HepG2 (cell line): Measurements from ENCODE around the gene B4GALT3. TPM values are rescaled to one million over a fixed set of nuclear protein-coding genes. Genes with fewer than 3 reads are reported as not detected.

Source experiments
- CHD2 ChIP-seq: IDR thresholded peaks from 2 replicates; pipeline ENCODE4 v1.6.1; 2011; ENCODE audit warnings: low read depth, low read length, improper control_type of control experiment
- NONO ChIP-seq, 2 experiments: fragments of 450-650 bp in 1 of 2; sonication (generic) in 1 of 2; formaldehyde crosslinking in 1 of 2; IDR thresholded peaks in 1 of 2; conservative IDR thresholded peaks in 1 of 2; 2 replicates each; pipeline versions ENCODE4 v1.6.1 to v1.8.0; 2017 to 2022; ENCODE audit warnings: mild to moderate bottlenecking in 1 of 2, missing genetic modification reagents in 1 of 2, moderate library complexity in 1 of 2
- THYN1 ChIP-seq: sonication (generic); formaldehyde crosslinking; IDR thresholded peaks from 2 replicates; pipeline ENCODE4 v1.8.1; 2023; ENCODE audit warnings: low read depth, mild to moderate bottlenecking, moderate library complexity, missing genetic modification reagents, borderline replicate concordance
- TP53 ChIP-seq: sonication (generic); formaldehyde crosslinking; conservative IDR thresholded peaks from 2 replicates; pipeline ENCODE4 v1.4.0; 2020; ENCODE audit warnings: missing genetic modification reagents
- ZBTB1 ChIP-seq: sonication (generic); formaldehyde crosslinking; IDR thresholded peaks from 2 replicates; pipeline ENCODE4 v1.4.0; 2020; ENCODE audit warnings: missing genetic modification reagents, borderline replicate concordance
- ZBTB21 ChIP-seq: sonication (generic); formaldehyde crosslinking; IDR thresholded peaks from 2 replicates; pipeline ENCODE4 v1.4.0; 2020; ENCODE audit warnings: missing genetic modification reagents
- ZC3H4 ChIP-seq: sonication (generic); formaldehyde crosslinking; IDR thresholded peaks from 2 replicates; pipeline ENCODE4 v1.4.0; 2020; ENCODE audit warnings: missing genetic modification reagents, borderline replicate concordance
- ZNF124 ChIP-seq: sonication (generic); formaldehyde crosslinking; IDR thresholded peaks from 2 replicates; pipeline ENCODE4 v1.4.0; 2020; ENCODE audit warnings: missing genetic modification reagents
- ZNF431 ChIP-seq: sonication (generic); formaldehyde crosslinking; IDR thresholded peaks from 2 replicates; pipeline ENCODE4 v1.9.0; 2022; ENCODE audit warnings: missing genetic modification reagents, low read depth, mild to moderate bottlenecking, borderline replicate concordance
- ZNF552 ChIP-seq: sonication (generic); formaldehyde crosslinking; IDR thresholded peaks from 2 replicates; pipeline ENCODE4 v1.9.0; 2022; ENCODE audit warnings: missing genetic modification reagents, mild to moderate bottlenecking, borderline replicate concordance
- ZNF556 ChIP-seq: sonication (generic); formaldehyde crosslinking; IDR thresholded peaks from 2 replicates; pipeline ENCODE4 v1.4.0; 2020; ENCODE audit warnings: mild to moderate bottlenecking, missing genetic modification reagents, borderline replicate concordance
- ZNF619 ChIP-seq: sonication (generic); formaldehyde crosslinking; IDR thresholded peaks from 2 replicates; pipeline ENCODE4 v1.4.0; 2020; ENCODE audit warnings: mild to moderate bottlenecking, missing genetic modification reagents
- ZNF672 ChIP-seq: sonication (generic); formaldehyde crosslinking; IDR thresholded peaks from 2 replicates; pipeline ENCODE4 v1.8.1; 2022; ENCODE audit warnings: missing genetic modification reagents
- ZNF737 ChIP-seq: sonication (generic); formaldehyde crosslinking; IDR thresholded peaks from 2 replicates; pipeline ENCODE4 v1.5.0; 2020; ENCODE audit warnings: missing genetic modification reagents, mild to moderate bottlenecking, borderline replicate concordance
- ZSCAN29 ChIP-seq: sonication (generic); formaldehyde crosslinking; conservative IDR thresholded peaks from 2 replicates; pipeline ENCODE4 v1.4.0; 2020; ENCODE audit warnings: mild to moderate bottlenecking, missing genetic modification reagents
- polyA plus RNA-seq, 8 experiments: library from polyadenylated mRNA; depleted of rRNA in 3 of 8; stranded (reverse) in 7 of 8; unstranded in 1 of 8; fragments of >200 nt; fragmentation: Illumina TruSeq in 4 of 8; extraction: Trizol in 4 of 8; gene quantifications; 2 replicates each; pipeline versions ENCODE4 v1.2.1 to v1.2.3, GENCODE V29; 2011 to 2016; ENCODE audit warnings: low read depth in 4 of 8, missing spikeins in 1 of 8, mixed read lengths in 1 of 8; ENCODE audit not compliant: insufficient read depth in 1 of 8
- total RNA-seq, 5 experiments: library from RNA; depleted of rRNA; stranded (reverse); fragments of >200 nt; fragmentation: Illumina TruSeq; extraction: Trizol; gene quantifications; 2 replicates each; pipeline ENCODE4 v1.2.3, GENCODE V29; 2016; ENCODE audit warnings: low read depth in 1 of 5
- TF ChIP-seq, protein P1 (sequence below): sonication (generic); formaldehyde crosslinking; IDR thresholded peaks from 2 replicates; pipeline ENCODE4 v1.4.0; 2020; ENCODE audit warnings: low read depth, missing genetic modification reagents
- TF ChIP-seq, protein P2 (sequence below): sonication (generic); formaldehyde crosslinking; IDR thresholded peaks from 2 replicates; pipeline ENCODE4; 2020; ENCODE audit warnings: missing genetic modification reagents, mild to moderate bottlenecking, borderline replicate concordance
- TF ChIP-seq, protein P3 (sequence below): sonication (generic); formaldehyde crosslinking; IDR thresholded peaks from 2 replicates; pipeline ENCODE4 v1.5.1; 2020; ENCODE audit warnings: mild to moderate bottlenecking, missing genetic modification reagents, moderate library complexity

Gene B4GALT3
- total and polyA plus RNA-seq, 2 of the 13 experiments (the other 11 are each of a cell fraction or from before 2014, with no cell fraction given) = 35.6 to 40.4 TPM

DNA sequence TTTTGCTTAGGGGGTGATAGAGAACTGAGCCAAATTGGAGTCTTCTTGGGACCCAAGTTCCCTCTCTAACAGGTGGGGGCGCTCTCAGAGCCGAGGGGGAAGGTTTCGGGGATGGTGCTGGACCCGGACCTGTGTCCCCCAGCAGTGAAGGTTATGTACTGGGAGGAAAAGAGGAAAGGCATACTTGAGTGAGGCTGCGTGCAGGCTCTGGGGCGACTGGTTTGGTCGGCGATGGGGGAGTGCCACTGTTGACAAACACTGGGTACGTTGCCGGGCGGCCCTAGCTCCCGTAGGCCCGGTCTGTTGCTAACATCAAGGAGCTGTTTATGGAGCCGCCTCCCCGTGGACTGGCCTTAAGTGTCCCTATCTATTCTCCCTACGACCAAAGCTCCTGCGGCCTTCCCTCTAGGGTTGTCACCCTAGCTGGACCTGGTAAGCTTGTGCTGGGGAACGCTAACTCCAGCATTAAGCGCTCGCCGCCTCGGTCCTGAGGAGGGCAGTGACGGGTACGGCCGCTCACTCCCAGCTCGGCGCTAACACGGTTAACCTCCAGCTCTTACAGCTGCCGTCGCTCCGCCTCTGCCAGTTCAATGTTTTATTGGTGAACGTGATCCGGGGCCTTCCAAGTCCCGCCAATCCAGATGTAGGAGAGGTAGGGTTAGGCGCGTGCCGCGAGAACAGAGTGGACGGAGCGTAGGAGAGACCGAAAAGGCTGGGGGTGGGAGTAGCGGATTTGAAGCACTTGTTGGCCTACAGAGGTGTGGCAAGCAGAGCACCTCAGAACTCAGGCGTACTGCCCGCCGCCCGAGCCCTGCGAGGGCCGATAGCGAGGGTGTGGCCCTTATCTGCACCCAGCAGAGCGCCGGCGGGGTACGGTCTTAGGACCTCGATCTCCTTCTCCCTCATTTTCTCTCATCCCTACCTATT is 11.3 kb downstream of the B4GALT3 start, which contains the start of gene PPOX (continued):
- TF ChIP-seq, protein P1, sequence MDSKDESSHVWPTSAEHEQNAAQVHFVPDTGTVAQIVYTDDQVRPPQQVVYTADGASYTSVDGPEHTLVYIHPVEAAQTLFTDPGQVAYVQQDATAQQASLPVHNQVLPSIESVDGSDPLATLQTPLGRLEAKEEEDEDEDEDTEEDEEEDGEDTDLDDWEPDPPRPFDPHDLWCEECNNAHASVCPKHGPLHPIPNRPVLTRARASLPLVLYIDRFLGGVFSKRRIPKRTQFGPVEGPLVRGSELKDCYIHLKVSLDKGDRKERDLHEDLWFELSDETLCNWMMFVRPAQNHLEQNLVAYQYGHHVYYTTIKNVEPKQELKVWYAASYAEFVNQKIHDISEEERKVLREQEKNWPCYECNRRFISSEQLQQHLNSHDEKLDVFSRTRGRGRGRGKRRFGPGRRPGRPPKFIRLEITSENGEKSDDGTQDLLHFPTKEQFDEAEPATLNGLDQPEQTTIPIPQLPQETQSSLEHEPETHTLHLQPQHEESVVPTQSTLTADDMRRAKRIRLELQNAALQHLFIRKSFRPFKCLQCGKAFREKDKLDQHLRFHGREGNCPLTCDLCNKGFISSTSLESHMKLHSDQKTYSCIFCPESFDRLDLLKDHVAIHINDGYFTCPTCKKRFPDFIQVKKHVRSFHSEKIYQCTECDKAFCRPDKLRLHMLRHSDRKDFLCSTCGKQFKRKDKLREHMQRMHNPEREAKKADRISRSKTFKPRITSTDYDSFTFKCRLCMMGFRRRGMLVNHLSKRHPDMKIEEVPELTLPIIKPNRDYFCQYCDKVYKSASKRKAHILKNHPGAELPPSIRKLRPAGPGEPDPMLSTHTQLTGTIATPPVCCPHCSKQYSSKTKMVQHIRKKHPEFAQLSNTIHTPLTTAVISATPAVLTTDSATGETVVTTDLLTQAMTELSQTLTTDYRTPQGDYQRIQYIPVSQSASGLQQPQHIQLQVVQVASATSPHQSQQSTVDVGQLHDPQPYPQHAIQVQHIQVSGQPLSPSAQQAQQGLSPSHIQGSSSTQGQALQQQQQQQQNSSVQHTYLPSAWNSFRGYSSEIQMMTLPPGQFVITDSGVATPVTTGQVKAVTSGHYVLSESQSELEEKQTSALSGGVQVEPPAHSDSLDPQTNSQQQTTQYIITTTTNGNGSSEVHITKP (CRISPR knock-in tag) = no peak; the same call in 1 of the 2 replicates
- TF ChIP-seq ZNF556 (CRISPR knock-in tag) (peak; percentile 63; the same call in 1 of the 2 replicates), THYN1 (CRISPR knock-in tag) (no peak), ZNF124 (CRISPR knock-in tag) (no peak), ZBTB21 (CRISPR knock-in tag) (no peak), CHD2 (peak; percentile 93), ZC3H4 (CRISPR knock-in tag) (no peak), ZNF619 (CRISPR knock-in tag) (0 out of 2 replicates have a peak, but pooled peaks have one; percentile 54), NONO (IDR thresholded peaks at IDR 0.05) (no peak), NONO (CRISPR knock-in tag; conservative IDR thresholded peaks at IDR 0.05) (peak; percentile 74), ZSCAN29 (no peak), ZNF737 (CRISPR knock-in tag) (no peak), ZNF431 (CRISPR knock-in tag) (no peak), ZBTB1 (no peak), TP53 (CRISPR knock-in tag) (no peak), ZNF552 (0 out of 2 replicates have a peak, but pooled peaks have one; percentile 35), ZNF672 (no peak)
- TF ChIP-seq, protein P2, sequence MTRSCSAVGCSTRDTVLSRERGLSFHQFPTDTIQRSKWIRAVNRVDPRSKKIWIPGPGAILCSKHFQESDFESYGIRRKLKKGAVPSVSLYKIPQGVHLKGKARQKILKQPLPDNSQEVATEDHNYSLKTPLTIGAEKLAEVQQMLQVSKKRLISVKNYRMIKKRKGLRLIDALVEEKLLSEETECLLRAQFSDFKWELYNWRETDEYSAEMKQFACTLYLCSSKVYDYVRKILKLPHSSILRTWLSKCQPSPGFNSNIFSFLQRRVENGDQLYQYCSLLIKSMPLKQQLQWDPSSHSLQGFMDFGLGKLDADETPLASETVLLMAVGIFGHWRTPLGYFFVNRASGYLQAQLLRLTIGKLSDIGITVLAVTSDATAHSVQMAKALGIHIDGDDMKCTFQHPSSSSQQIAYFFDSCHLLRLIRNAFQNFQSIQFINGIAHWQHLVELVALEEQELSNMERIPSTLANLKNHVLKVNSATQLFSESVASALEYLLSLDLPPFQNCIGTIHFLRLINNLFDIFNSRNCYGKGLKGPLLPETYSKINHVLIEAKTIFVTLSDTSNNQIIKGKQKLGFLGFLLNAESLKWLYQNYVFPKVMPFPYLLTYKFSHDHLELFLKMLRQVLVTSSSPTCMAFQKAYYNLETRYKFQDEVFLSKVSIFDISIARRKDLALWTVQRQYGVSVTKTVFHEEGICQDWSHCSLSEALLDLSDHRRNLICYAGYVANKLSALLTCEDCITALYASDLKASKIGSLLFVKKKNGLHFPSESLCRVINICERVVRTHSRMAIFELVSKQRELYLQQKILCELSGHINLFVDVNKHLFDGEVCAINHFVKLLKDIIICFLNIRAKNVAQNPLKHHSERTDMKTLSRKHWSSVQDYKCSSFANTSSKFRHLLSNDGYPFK (CRISPR knock-in tag) = 0 out of 2 replicates have a peak, but pooled peaks have one; percentile 39
- TF ChIP-seq, protein P3, sequence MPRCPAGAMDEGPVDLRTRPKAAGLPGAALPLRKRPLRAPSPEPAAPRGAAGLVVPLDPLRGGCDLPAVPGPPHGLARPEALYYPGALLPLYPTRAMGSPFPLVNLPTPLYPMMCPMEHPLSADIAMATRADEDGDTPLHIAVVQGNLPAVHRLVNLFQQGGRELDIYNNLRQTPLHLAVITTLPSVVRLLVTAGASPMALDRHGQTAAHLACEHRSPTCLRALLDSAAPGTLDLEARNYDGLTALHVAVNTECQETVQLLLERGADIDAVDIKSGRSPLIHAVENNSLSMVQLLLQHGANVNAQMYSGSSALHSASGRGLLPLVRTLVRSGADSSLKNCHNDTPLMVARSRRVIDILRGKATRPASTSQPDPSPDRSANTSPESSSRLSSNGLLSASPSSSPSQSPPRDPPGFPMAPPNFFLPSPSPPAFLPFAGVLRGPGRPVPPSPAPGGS (CRISPR knock-in tag) = peak; percentile 38; the same call in 1 of the 2 replicates
